ENCODE measurements around the gene SEC11A.
"Not testable (repeated sequence)": the region's sequence is repeated elsewhere in the genome, so short reads cannot be mapped to it uniquely, and the experiment has no call there.

SEC11A gene

DNA sequence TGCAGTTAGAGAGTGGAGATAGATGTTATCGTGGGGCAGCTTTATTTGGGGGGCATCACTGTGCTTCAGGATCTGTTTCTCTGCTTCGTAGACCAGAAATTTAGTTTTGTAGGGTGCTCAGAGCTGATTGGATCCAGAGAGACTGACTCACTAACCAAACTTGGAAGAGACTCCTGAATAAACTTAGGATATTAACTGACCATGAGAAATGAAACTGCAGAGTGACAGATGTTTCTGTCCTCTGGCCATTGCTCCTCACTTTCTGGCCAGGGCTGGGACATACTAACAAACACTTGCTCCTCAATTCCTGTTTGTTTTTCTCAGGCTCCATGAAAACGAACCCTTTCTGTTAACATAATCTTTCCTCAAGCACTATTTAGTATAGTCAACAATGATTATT, 36.8 kb upstream of the SEC11A start:
- no peaks in the 10 kb centered on the region for H3K27me3 ChIP-seq (ENCODE audit: control insufficient read depth, low read length)
- peaks cover 92% of the 10 kb centered on the region for H3K79me2 ChIP-seq (ENCODE audit: control insufficient read depth, low read length)
- H3K9me3 ChIP-seq (ENCODE audit: control insufficient read depth, insufficient read depth, low read length) = no peaks in the 10 kb centered on the region
- no peak overlapping the region for H3K4me3 ChIP-seq (ENCODE audit: low read length)
- H3K4me2 ChIP-seq (ENCODE audit: low read length) = no peak overlapping the region
- peaks cover 15% of the 10 kb centered on the region; the same call in 1 of the 2 replicates for H4K20me1 ChIP-seq (ENCODE audit: control insufficient read depth, insufficient read depth, low read depth, low read length)
- peaks cover 7% of the 10 kb centered on the region; the same call in 1 of the 2 replicates for H3F3A ChIP-seq (ENCODE audit: control insufficient read depth, insufficient read depth)
- H3K36me3 ChIP-seq (ENCODE audit: control insufficient read depth, low read length) = peaks cover 31% of the 10 kb centered on the region
- H3K4me1 ChIP-seq (ENCODE audit: control insufficient read depth, low read length) = peaks cover 28% of the 10 kb centered on the region
- no peak overlapping the region for H3K27ac ChIP-seq (ENCODE audit: low read depth, low read length)
- no peak for TF ChIP-seq EZH2phosphoT487 (IDR thresholded peaks at IDR 0.05; ENCODE audit: borderline replicate concordance, low read length)
- TF ChIP-seq, protein P1, sequence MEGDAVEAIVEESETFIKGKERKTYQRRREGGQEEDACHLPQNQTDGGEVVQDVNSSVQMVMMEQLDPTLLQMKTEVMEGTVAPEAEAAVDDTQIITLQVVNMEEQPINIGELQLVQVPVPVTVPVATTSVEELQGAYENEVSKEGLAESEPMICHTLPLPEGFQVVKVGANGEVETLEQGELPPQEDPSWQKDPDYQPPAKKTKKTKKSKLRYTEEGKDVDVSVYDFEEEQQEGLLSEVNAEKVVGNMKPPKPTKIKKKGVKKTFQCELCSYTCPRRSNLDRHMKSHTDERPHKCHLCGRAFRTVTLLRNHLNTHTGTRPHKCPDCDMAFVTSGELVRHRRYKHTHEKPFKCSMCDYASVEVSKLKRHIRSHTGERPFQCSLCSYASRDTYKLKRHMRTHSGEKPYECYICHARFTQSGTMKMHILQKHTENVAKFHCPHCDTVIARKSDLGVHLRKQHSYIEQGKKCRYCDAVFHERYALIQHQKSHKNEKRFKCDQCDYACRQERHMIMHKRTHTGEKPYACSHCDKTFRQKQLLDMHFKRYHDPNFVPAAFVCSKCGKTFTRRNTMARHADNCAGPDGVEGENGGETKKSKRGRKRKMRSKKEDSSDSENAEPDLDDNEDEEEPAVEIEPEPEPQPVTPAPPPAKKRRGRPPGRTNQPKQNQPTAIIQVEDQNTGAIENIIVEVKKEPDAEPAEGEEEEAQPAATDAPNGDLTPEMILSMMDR (IDR thresholded peaks at IDR 0.05; ENCODE audit: low read depth, low read length, poor library complexity, severe bottlenecking) = no peak
- no peaks in the 10 kb centered on the region for H3K9me2 ChIP-seq (replicated peaks; ENCODE audit: control insufficient read depth, low read length)

DNA sequence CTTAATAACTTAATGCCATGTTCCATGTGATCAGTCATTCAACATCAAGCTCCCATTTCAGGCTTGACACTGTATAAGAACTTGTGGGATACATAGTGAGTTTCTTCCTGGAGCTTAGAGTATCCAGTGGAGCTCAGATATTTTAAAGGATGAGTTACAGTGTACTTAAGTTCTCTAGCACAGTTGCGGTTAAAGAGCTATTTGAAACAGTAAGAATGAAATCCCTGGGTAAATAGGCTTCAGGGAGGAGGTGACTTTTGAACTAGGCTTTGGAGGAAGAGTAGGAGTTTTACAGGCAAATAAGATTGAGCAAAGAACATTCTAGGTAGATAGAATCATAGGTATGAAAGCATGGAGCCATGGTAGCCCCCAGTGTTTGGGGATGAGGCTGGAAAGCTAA, 36.3 kb upstream of the SEC11A start:
- Histone ChIP-seq H3K36me3 (ENCODE audit: control insufficient read depth, low read length) (peaks cover 31% of the 10 kb centered on the region), H3K9me2 (replicated peaks; ENCODE audit: control insufficient read depth, low read length) (no peaks in the 10 kb centered on the region), H3K4me1 (ENCODE audit: control insufficient read depth, low read length) (peaks cover 33% of the 10 kb centered on the region), H3F3A (ENCODE audit: control insufficient read depth, insufficient read depth) (peaks cover 7% of the 10 kb centered on the region; the same call in 1 of the 2 replicates), H3K4me2 (ENCODE audit: low read length) (no peak overlapping the region), H3K27ac (ENCODE audit: low read depth, low read length) (no peak overlapping the region), H3K4me3 (ENCODE audit: low read length) (no peak overlapping the region), H3K27me3 (ENCODE audit: control insufficient read depth, low read length) (no peaks in the 10 kb centered on the region), H3K9me3 (ENCODE audit: control insufficient read depth, insufficient read depth, low read length) (no peaks in the 10 kb centered on the region), H3K79me2 (ENCODE audit: control insufficient read depth, low read length) (peaks cover 92% of the 10 kb centered on the region), H4K20me1 (ENCODE audit: control insufficient read depth, insufficient read depth, low read depth, low read length) (peaks cover 15% of the 10 kb centered on the region; the same call in 1 of the 2 replicates)
- TF ChIP-seq EZH2phosphoT487 (IDR thresholded peaks at IDR 0.05; ENCODE audit: borderline replicate concordance, low read length) = no peak
- TF ChIP-seq, protein P1 (IDR thresholded peaks at IDR 0.05; ENCODE audit: low read depth, low read length, poor library complexity, severe bottlenecking) = no peak

GRCh38 chr15:84751721-84752120, 35.8 kb upstream of the SEC11A start:
- not testable (repeated sequence) for H3K9me3 ChIP-seq (ENCODE audit: control insufficient read depth, insufficient read depth, low read length); H3F3A ChIP-seq (ENCODE audit: control insufficient read depth, insufficient read depth); H3K9me2 ChIP-seq (replicated peaks; ENCODE audit: control insufficient read depth, low read length); H3K27ac ChIP-seq (ENCODE audit: low read depth, low read length); H3K4me2 ChIP-seq (ENCODE audit: low read length); H3K27me3 ChIP-seq (ENCODE audit: control insufficient read depth, low read length); H3K4me3 ChIP-seq (ENCODE audit: low read length)
- H4K20me1 ChIP-seq (ENCODE audit: control insufficient read depth, insufficient read depth, low read depth, low read length) = peaks cover 15% of the 10 kb centered on the region; the same call in 1 of the 2 replicates
- H3K79me2 ChIP-seq (ENCODE audit: control insufficient read depth, low read length) = peaks cover 90% of the 10 kb centered on the region
- H3K36me3 ChIP-seq (ENCODE audit: control insufficient read depth, low read length) = peaks cover 31% of the 10 kb centered on the region
- peaks cover 36% of the 10 kb centered on the region for H3K4me1 ChIP-seq (ENCODE audit: control insufficient read depth, low read length)

GRCh38 chr15:84750583-84751092, 34.7 kb upstream of the SEC11A start:
- Histone ChIP-seq H3K36me3 (ENCODE audit: control insufficient read depth, low read length) (peaks cover 31% of the 10 kb centered on the region), H3F3A (ENCODE audit: control insufficient read depth, insufficient read depth) (peaks cover 8% of the 10 kb centered on the region; the same call in 1 of the 2 replicates), H3K9me3 (ENCODE audit: control insufficient read depth, insufficient read depth, low read length) (no peaks in the 10 kb centered on the region), H3K79me2 (ENCODE audit: control insufficient read depth, low read length) (peaks cover 79% of the 10 kb centered on the region), H3K4me3 (ENCODE audit: low read length) (peak overlapping the region; percentile 99), H4K20me1 (ENCODE audit: control insufficient read depth, insufficient read depth, low read depth, low read length) (peaks cover 8% of the 10 kb centered on the region; the same call in 1 of the 2 replicates), H3K9me2 (replicated peaks; ENCODE audit: control insufficient read depth, low read length) (no peaks in the 10 kb centered on the region), H3K4me2 (ENCODE audit: low read length) (peak overlapping the region; percentile 98), H3K27ac (ENCODE audit: low read depth, low read length) (peak overlapping the region; percentile 74), H3K27me3 (ENCODE audit: control insufficient read depth, low read length) (no peaks in the 10 kb centered on the region), H3K4me1 (ENCODE audit: control insufficient read depth, low read length) (peaks cover 36% of the 10 kb centered on the region)
- TF ChIP-seq EZH2phosphoT487 (IDR thresholded peaks at IDR 0.05; ENCODE audit: borderline replicate concordance, low read length) = no peak
- TF ChIP-seq, protein P1 (IDR thresholded peaks at IDR 0.05; ENCODE audit: low read depth, low read length, poor library complexity, severe bottlenecking) = no peak

Measured in DOHH2 (cell line).